Hepatocyte (in vitro differentiated cells): ENCODE data around the gene ALPK1. TPM values are rescaled to one million over a fixed set of nuclear protein-coding genes. Genes with fewer than 3 reads are reported as not detected.

Experiments used
- DNase-seq: peaks from one replicate; pipeline ENCODE4 v3.0.0-alpha.2; 2016; ENCODE audit warnings: low spot score
- H2AFZ ChIP-seq: fragments of 200-600 bp; sonication (generic); 2 replicates; pipeline ENCODE4 v1.6.0; 2016; ENCODE audit warnings: antibody characterized with exemption, mild to moderate bottlenecking
- H3K27ac ChIP-seq: fragments of 200-600 bp; sonication (generic); 2 replicates; pipeline ENCODE4 v1.5.1; 2016; ENCODE audit warnings: mild to moderate bottlenecking
- H3K27me3 ChIP-seq: fragments of 200-600 bp; sonication (generic); 2 replicates; pipeline ENCODE4 v1.6.1; 2016
- H3K36me3 ChIP-seq: fragments of 200-600 bp; sonication (generic); replicated peaks from 2 replicates; pipeline ENCODE4 v1.5.1; 2016; ENCODE audit warnings: low read depth; ENCODE audit not compliant: insufficient read depth
- H3K4me1 ChIP-seq: fragments of 200-600 bp; sonication (generic); 2 replicates; pipeline ENCODE4 v1.5.1; 2016; ENCODE audit warnings: mild to moderate bottlenecking, moderate library complexity; ENCODE audit not compliant: insufficient read depth
- H3K4me2 ChIP-seq: fragments of 200-600 bp; sonication (generic); 2 replicates; pipeline ENCODE4 v1.6.0; 2016
- H3K4me3 ChIP-seq: fragments of 200-600 bp; sonication (generic); 2 replicates; pipeline ENCODE4 v1.5.1; 2016; ENCODE audit warnings: mild to moderate bottlenecking
- H3K79me2 ChIP-seq: fragments of 200-600 bp; sonication (generic); 2 replicates; pipeline ENCODE4 v1.6.0; 2017; ENCODE audit warnings: mild to moderate bottlenecking
- H3K9me2 ChIP-seq: fragments of 200-600 bp; sonication (generic); replicated peaks from 2 replicates; pipeline ENCODE4 v1.6.0; 2017; ENCODE audit warnings: mild to moderate bottlenecking; ENCODE audit not compliant: insufficient read depth
- H3K9me3 ChIP-seq: fragments of 200-600 bp; sonication (generic); 2 replicates; pipeline ENCODE4 v1.5.1; 2016; ENCODE audit warnings: low read depth, mild to moderate bottlenecking
- H4K20me1 ChIP-seq: fragments of 200-600 bp; sonication (generic); 2 replicates; pipeline ENCODE4 v1.6.0; 2016; ENCODE audit warnings: mild to moderate bottlenecking; ENCODE audit not compliant: insufficient read depth, poor library complexity, severe bottlenecking
- EZH2 ChIP-seq: fragments of 200-600 bp; sonication (generic); IDR thresholded peaks from 2 replicates; pipeline ENCODE4 v1.6.1; 2016; ENCODE audit warnings: antibody characterized with exemption, mild to moderate bottlenecking, borderline replicate concordance
- EZH2phosphoT487 ChIP-seq: fragments of 200-600 bp; sonication (generic); IDR thresholded peaks from one replicate; pipeline ENCODE4 v1.6.1; 2018; ENCODE audit warnings: antibody characterized with exemption, mild to moderate bottlenecking, low read depth, moderate library complexity; ENCODE audit not compliant: unreplicated experiment, severe bottlenecking
- WGBS: methylation state at CpG from one replicate; pipeline ENCODE4 v1.1.6; 2016; ENCODE audit warnings: low lambda C conversion rate; ENCODE audit errors: missing lambda C conversion rate; 5-methylcytosine and 5-hydroxymethylcytosine counted together
- polyA plus RNA-seq: library from polyadenylated mRNA; unstranded; fragments of >200 nt; fragmentation: Nextera tagmentation; extraction: Ambion mirVana; gene quantifications from 2 replicates; pipeline ENCODE4 v1.2.1, GENCODE V29; 2016
- total RNA-seq: library from RNA; depleted of rRNA; stranded (reverse); fragments of >200 nt; gene quantifications from 2 replicates; pipeline ENCODE4 v1.2.3, GENCODE V29; 2014
- TF ChIP-seq, protein P1 (sequence below): fragments of 200-600 bp; sonication (generic); IDR thresholded peaks from 2 replicates; pipeline ENCODE4 v1.5.1; 2016; ENCODE audit warnings: antibody characterized with exemption, mild to moderate bottlenecking; ENCODE audit not compliant: poor library complexity

Gene ALPK1
- total and polyA plus RNA-seq, 2 experiments from 2014 or later = 7.1 to 16.6 TPM

DNA sequence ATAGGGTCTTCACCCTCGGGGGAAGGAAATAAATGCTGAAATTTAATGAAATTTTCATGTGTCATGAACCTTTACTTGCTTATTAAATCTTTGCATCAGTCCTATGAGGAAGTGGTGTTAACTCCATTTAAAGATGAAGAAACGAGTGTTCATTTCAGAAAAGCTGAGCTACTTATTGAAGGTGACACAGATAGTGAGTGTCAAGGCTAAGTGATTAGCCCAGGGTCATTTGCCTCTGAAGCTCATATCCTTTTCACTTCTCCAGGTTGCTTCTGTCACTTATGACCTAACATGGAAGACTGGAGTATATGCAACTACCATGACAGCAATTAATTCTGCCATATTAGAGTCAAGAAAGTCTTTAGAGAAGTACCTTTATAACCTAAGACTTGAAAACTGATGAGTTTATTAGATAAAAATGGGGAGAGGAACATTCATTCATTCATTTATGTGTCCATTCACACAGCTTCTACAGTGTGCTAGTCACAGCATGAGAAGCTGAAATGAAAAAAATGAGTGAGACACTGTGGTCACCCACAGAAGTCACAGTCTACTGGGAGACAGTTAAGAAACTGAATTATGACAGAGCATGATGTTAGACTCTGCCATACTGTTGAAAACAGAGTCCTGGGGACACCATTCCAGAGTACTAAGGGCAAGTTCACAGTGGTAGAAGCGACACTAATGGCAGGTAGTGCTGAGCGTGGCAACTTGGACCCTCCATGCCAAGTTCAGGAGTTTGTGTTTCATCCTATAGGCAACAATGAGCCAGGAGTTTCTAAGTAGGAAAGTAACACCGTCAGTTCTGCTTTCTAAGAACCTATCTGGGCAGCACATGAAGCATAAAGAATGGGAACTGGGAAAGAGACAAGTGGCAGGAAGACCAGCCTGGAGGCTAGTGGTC lies 21.3 kb downstream of the ALPK1 start:
- DNase-seq = no peak
- Histone ChIP-seq H3K4me3 (no peak overlapping the region), H2AFZ (no peak overlapping the region), H4K20me1 (no peaks in the 10 kb centered on the region), H3K4me1 (no peaks in the 10 kb centered on the region), H3K79me2 (no peaks in the 10 kb centered on the region), H3K27me3 (no peaks in the 10 kb centered on the region), H3K4me2 (no peak overlapping the region), H3K27ac (no peak overlapping the region), H3K9me3 (no peaks in the 10 kb centered on the region), H3K9me2 (no peaks in the 10 kb centered on the region), H3K36me3 (no peaks in the 10 kb centered on the region)
- WGBS = 86% methylated on average over 5 of the region's 5 CpGs
- no peak for TF ChIP-seq EZH2
- TF ChIP-seq, protein P1, sequence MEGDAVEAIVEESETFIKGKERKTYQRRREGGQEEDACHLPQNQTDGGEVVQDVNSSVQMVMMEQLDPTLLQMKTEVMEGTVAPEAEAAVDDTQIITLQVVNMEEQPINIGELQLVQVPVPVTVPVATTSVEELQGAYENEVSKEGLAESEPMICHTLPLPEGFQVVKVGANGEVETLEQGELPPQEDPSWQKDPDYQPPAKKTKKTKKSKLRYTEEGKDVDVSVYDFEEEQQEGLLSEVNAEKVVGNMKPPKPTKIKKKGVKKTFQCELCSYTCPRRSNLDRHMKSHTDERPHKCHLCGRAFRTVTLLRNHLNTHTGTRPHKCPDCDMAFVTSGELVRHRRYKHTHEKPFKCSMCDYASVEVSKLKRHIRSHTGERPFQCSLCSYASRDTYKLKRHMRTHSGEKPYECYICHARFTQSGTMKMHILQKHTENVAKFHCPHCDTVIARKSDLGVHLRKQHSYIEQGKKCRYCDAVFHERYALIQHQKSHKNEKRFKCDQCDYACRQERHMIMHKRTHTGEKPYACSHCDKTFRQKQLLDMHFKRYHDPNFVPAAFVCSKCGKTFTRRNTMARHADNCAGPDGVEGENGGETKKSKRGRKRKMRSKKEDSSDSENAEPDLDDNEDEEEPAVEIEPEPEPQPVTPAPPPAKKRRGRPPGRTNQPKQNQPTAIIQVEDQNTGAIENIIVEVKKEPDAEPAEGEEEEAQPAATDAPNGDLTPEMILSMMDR = no peak

DNA sequence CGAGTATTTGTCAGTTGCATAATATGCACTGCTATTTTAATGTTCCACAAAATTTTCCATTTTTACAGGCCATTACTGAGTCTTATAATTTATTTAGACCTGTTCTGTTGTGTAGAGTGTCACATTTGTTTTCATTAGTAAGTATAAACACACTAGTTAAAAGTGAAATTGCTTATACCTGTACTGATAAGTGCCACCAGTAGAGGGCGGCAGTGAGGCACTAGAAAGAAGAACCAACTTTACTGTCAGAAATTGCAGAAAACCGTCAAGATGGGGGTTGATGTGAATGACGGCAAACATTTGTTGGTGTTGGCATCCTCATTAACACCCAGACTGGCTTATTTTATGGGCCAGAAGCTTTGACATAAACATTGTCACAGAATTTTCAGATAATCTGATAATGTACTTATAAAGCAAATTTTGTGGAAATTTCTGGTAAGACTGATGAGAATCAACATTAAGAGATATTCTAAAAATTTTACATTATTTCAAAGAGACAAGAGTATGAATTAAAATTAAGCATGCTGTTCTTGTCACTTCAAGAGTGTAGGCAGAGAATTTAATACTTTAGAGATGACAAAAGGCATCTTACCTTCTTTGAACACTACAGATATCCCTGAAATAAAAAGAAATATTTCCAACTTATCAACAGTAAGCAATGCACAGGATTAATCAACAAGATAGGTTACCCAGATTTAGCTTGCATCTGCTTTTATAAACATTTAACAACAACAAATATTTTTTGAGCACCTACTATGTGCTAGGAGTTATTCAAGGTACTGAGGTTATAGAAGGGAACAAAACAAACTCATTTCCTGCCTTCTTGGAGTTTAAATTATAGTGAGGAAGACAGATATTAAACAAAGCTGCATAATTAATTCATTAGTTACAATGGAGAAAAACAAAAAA lies 24.9 kb downstream of the ALPK1 start:
- no peak overlapping the region for H2AFZ ChIP-seq
- WGBS = 26% methylated on average over 4 of the region's 4 CpGs
- H3K4me2 ChIP-seq = no peak overlapping the region
- H3K27ac ChIP-seq = no peak overlapping the region
- H3K9me3 ChIP-seq = no peaks in the 10 kb centered on the region
- H3K79me2 ChIP-seq = no peaks in the 10 kb centered on the region
- no peaks in the 10 kb centered on the region for H4K20me1 ChIP-seq
- no peaks in the 10 kb centered on the region for H3K36me3 ChIP-seq
- peak; percentile 81 for DNase-seq
- no peaks in the 10 kb centered on the region for H3K9me2 ChIP-seq
- H3K27me3 ChIP-seq = no peaks in the 10 kb centered on the region
- H3K4me1 ChIP-seq = no peaks in the 10 kb centered on the region
- TF ChIP-seq, protein P1 = peak; percentile 88
- no peak for TF ChIP-seq EZH2
- no peak overlapping the region for H3K4me3 ChIP-seq

DNA sequence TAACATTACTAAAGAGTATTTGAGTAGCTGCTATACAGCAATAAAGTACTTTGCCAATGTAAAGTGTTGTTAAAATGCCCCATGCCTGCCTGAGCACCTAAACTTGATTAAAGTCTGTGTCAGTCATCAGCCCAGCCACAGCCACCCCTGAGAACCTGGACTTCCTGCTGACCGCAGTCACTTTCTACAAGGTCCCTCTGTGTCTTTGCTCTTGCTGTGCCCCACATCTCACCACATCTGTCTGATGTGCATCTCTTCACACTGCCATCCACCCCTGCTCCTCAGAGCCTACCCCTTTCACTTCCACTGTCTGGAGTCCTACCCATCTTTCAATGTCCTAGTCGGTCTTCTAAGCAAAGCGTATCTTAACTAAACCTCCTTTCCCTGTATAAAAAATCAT lies 25.7 kb downstream of the ALPK1 start:
- Histone ChIP-seq H3K9me2 (no peaks in the 10 kb centered on the region), H3K9me3 (no peaks in the 10 kb centered on the region), H3K36me3 (no peaks in the 10 kb centered on the region), H3K4me3 (no peak overlapping the region), H3K27ac (no peak overlapping the region), H3K79me2 (no peaks in the 10 kb centered on the region), H3K27me3 (no peaks in the 10 kb centered on the region), H2AFZ (no peak overlapping the region), H3K4me2 (no peak overlapping the region), H4K20me1 (no peaks in the 10 kb centered on the region), H3K4me1 (no peaks in the 10 kb centered on the region)
- WGBS = 92% methylated on average over 3 of the region's 3 CpGs
- no peak for DNase-seq
- no peak for TF ChIP-seq EZH2
- TF ChIP-seq, protein P1 = no peak
- no peak for TF ChIP-seq EZH2phosphoT487
